H9 (cell line): ENCODE data around the gene USP40. TPM values are rescaled to one million over a fixed set of nuclear protein-coding genes. Genes with fewer than 3 reads are reported as not detected.

Experiments
- DNase-seq: peaks from one replicate; pipeline ENCODE4 v3.0.0-alpha.2; 2017
- H2AFZ ChIP-seq: one replicate; pipeline ENCODE4 v1.6.1; 2013; ENCODE audit warnings: mild to moderate bottlenecking, low read length, control low read depth, moderate library complexity
- H2AK5ac ChIP-seq: 2 replicates; pipeline ENCODE4 v1.6.1; 2013; ENCODE audit warnings: low read length, control low read depth, mixed read lengths; ENCODE audit not compliant: insufficient read length
- H2BK120ac ChIP-seq: one replicate; pipeline ENCODE4 v1.6.1; 2013; ENCODE audit warnings: low read depth, mild to moderate bottlenecking, low read length, control low read depth, inconsistent platforms; ENCODE audit not compliant: poor library complexity, severe bottlenecking
- H2BK12ac ChIP-seq: 2 replicates; pipeline ENCODE4 v1.6.1; 2013; ENCODE audit warnings: low read length, control low read depth, mixed read lengths, low read depth; ENCODE audit not compliant: insufficient read length
- H2BK15ac ChIP-seq: 2 replicates; pipeline ENCODE4 v1.6.1; 2013; ENCODE audit warnings: low read depth, low read length, control low read depth
- H2BK20ac ChIP-seq: one replicate; pipeline ENCODE4 v1.6.1; 2013; ENCODE audit warnings: low read depth, mild to moderate bottlenecking, low read length, control low read depth, inconsistent platforms; ENCODE audit not compliant: poor library complexity, severe bottlenecking
- H2BK5ac ChIP-seq: 2 replicates; pipeline ENCODE4 v1.6.1; 2013; ENCODE audit warnings: low read length, control low read depth, mixed read lengths; ENCODE audit not compliant: insufficient read length
- H3K14ac ChIP-seq: 2 replicates; pipeline ENCODE4 v1.6.1; 2013; ENCODE audit warnings: low read length, control low read depth; ENCODE audit not compliant: insufficient read depth
- H3K18ac ChIP-seq: 2 replicates; pipeline ENCODE4 v1.6.1; 2013; ENCODE audit warnings: low read depth, mild to moderate bottlenecking, mixed read lengths, low read length, control low read depth; ENCODE audit not compliant: insufficient read length
- H3K23ac ChIP-seq: 2 replicates; pipeline ENCODE4 v1.6.1; 2013; ENCODE audit warnings: low read length, control low read depth, mixed read lengths, low read depth; ENCODE audit not compliant: insufficient read length
- H3K23me2 ChIP-seq: 2 replicates; pipeline ENCODE4 v1.6.1; 2013; ENCODE audit warnings: low read depth, mild to moderate bottlenecking, mixed read lengths, low read length, control low read depth; ENCODE audit not compliant: insufficient read length, poor library complexity, severe bottlenecking
- H3K27ac ChIP-seq: 2 replicates; pipeline ENCODE4 v1.5.1; 2013; ENCODE audit warnings: low read length, control low read depth, mixed read lengths, low read depth; ENCODE audit not compliant: insufficient read length
- H3K27me3 ChIP-seq: 2 replicates; pipeline ENCODE4 v1.6.1; 2013; ENCODE audit warnings: low read length, control low read depth, inconsistent platforms; ENCODE audit not compliant: insufficient read depth
- H3K4ac ChIP-seq: 2 replicates; pipeline ENCODE4 v1.6.1; 2013; ENCODE audit warnings: low read depth, mild to moderate bottlenecking, control low read depth, inconsistent platforms, low read length, moderate library complexity
- H3K4me1 ChIP-seq: 2 replicates; pipeline ENCODE4 v1.6.1; 2013; ENCODE audit warnings: low read length, control low read depth, inconsistent platforms; ENCODE audit not compliant: insufficient read depth
- H3K4me2 ChIP-seq: 2 replicates; pipeline ENCODE4 v1.6.1; 2013; ENCODE audit warnings: low read length, control low read depth, mixed read lengths; ENCODE audit not compliant: insufficient read length, insufficient read depth
- H3K56ac ChIP-seq: 2 replicates; pipeline ENCODE4 v1.6.1; 2013; ENCODE audit warnings: low read depth, mild to moderate bottlenecking, mixed read lengths, low read length, control low read depth; ENCODE audit not compliant: insufficient read length
- H3K79me1 ChIP-seq: 2 replicates; pipeline ENCODE4 v1.6.1; 2013; ENCODE audit warnings: low read depth, mild to moderate bottlenecking, moderate library complexity, low read length, control low read depth, inconsistent platforms; ENCODE audit not compliant: insufficient read depth, poor library complexity, severe bottlenecking
- H3K79me2 ChIP-seq: 2 replicates; pipeline ENCODE4 v1.6.1; 2013; ENCODE audit warnings: low read length, control low read depth, inconsistent platforms; ENCODE audit not compliant: insufficient read depth
- H3K9ac ChIP-seq: 2 replicates; pipeline ENCODE4 v1.6.1; 2013; ENCODE audit warnings: low read length, control low read depth, mixed read lengths; ENCODE audit not compliant: insufficient read length; ENCODE audit errors: extremely low read depth
- H3K9me3 ChIP-seq: one replicate; pipeline ENCODE4 v1.6.1; 2013; ENCODE audit warnings: low read depth, low read length, inconsistent platforms; ENCODE audit not compliant: control insufficient read depth
- H3T11ph ChIP-seq: one replicate; pipeline ENCODE4 v1.6.1; 2013; ENCODE audit warnings: mild to moderate bottlenecking, low read length, control low read depth, inconsistent platforms
- H4K20me1 ChIP-seq: one replicate; pipeline ENCODE4 v1.6.1; 2013; ENCODE audit not compliant: control insufficient read depth, insufficient read length, insufficient read depth
- H4K5ac ChIP-seq: 2 replicates; pipeline ENCODE4 v1.6.1; 2013; ENCODE audit warnings: low read depth, mild to moderate bottlenecking, mixed read lengths, low read length, control low read depth; ENCODE audit not compliant: insufficient read length
- H4K8ac ChIP-seq: replicated peaks from 2 replicates; pipeline ENCODE4 v1.6.1; 2013; ENCODE audit warnings: low read length, control low read depth, mixed read lengths, low read depth; ENCODE audit not compliant: insufficient read length
- H4K91ac ChIP-seq: 2 replicates; pipeline ENCODE4 v1.6.1; 2013; ENCODE audit warnings: low read depth, mild to moderate bottlenecking, moderate library complexity, mixed read lengths, low read length, control low read depth; ENCODE audit not compliant: insufficient read length
- H3K27ac Mint-ChIP-seq, 3 experiments: 2 replicates in 2 of 3; 3 replicates in 1 of 3; pipeline ENCODE4 v1.8.0; 2020 to 2021; ENCODE audit warnings: mixed read lengths in 3 of 3, mild to moderate bottlenecking in 1 of 3, moderate library complexity in 1 of 3
- H3K27me3 Mint-ChIP-seq: 2 replicates; pipeline ENCODE4 v1.8.0; 2021; ENCODE audit warnings: low read depth, mild to moderate bottlenecking, moderate library complexity, mixed read lengths
- H3K36me3 Mint-ChIP-seq, 3 experiments: 2 replicates in 2 of 3; 3 replicates in 1 of 3; pipeline ENCODE4 v1.8.0; 2020 to 2021; ENCODE audit warnings: low read depth in 3 of 3, mixed read lengths in 3 of 3; ENCODE audit not compliant: insufficient read depth in 1 of 3
- H3K4me1 Mint-ChIP-seq, 2 experiments: 2 replicates each; pipeline ENCODE4 v1.8.0; 2020; ENCODE audit warnings: mixed read lengths in 2 of 2
- H3K4me3 Mint-ChIP-seq, 2 experiments: 2 replicates in 1 of 2; 3 replicates in 1 of 2; pipeline ENCODE4 v1.8.0; 2020 to 2021; ENCODE audit warnings: mild to moderate bottlenecking in 2 of 2, mixed read lengths in 2 of 2, moderate library complexity in 1 of 2
- H3K9me3 Mint-ChIP-seq, 2 experiments: 2 replicates in 1 of 2; 3 replicates in 1 of 2; pipeline ENCODE4 v1.8.0; 2020; ENCODE audit warnings: mild to moderate bottlenecking in 2 of 2, mixed read lengths in 2 of 2, moderate library complexity in 1 of 2
- WGBS: extraction: QIAGEN DNeasy Blood & Tissue Kit; methylation state at CpG from one replicate; pipeline ENCODE4 v1.1.7; 2013; ENCODE audit warnings: missing lambda C conversion rate, low lambda C conversion rate, mixed read lengths; ENCODE audit not compliant: insufficient read length; ENCODE audit errors: extremely low coverage; 5-methylcytosine and 5-hydroxymethylcytosine counted together
- total RNA-seq: library from RNA; stranded (reverse); gene quantifications from 2 replicates; pipeline ENCODE4 v1.2.1, GENCODE V29; 2021
- TF ChIP-seq, protein P1 (sequence below): fragments of 200-600 bp; sonication (generic); conservative IDR thresholded peaks from 3 replicates; pipeline ENCODE4 v1.8.0; 2021; ENCODE audit warnings: antibody characterized with exemption, mild to moderate bottlenecking

USP40 gene
- total RNA-seq, 1 experiment from 2014 or later: 7.5 TPM

DNA sequence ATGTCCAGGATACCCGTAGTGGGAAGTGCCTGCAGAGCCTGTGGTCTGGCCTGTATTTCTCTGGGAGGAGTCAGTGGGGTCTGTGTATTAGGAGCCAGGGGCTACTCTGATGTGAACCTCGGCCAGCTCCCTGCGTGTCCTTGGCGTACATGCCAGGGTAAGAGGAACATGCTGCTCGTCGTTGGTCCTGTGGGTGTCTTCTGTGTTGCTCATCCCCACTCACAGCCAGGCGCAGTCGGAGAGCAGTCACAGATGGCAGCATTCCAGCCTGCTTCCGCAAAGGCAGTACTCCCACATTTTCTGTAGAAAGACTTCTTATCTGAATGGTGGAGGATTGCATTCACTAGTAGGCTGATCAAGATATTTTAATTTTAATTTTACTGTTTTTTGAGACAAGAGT lies 127.4 kb downstream of the USP40 start:
- Histone ChIP-seq H4K20me1 (no peaks in the 10 kb centered on the region), H2AFZ (no peak overlapping the region), H3K79me1 (no peaks in the 10 kb centered on the region), H3K56ac (no peak overlapping the region), H2BK12ac (no peak overlapping the region), H3K79me2 (no peaks in the 10 kb centered on the region), H2BK20ac (no peak overlapping the region), H3K9ac (no peak overlapping the region), H3K4me2 (no peak overlapping the region), H4K91ac (no peak overlapping the region), H4K5ac (no peak overlapping the region), H2AK5ac (no peak overlapping the region), H3K23ac (no peak overlapping the region), H3T11ph (no peak overlapping the region), H2BK5ac (no peak overlapping the region), H3K27me3 (no peaks in the 10 kb centered on the region), H2BK15ac (no peak overlapping the region), H4K8ac (no peak overlapping the region), H2BK120ac (no peak overlapping the region), H3K9me3 (no peaks in the 10 kb centered on the region), H3K14ac (no peak overlapping the region), H3K4me1 (no peaks in the 10 kb centered on the region), H3K27ac (no peak overlapping the region), H3K4ac (no peak overlapping the region), H3K23me2 (no peaks in the 10 kb centered on the region), H3K18ac (no peak overlapping the region)
- no peaks in the 10 kb centered on the region; the same call in none of the 2 replicates for H3K27me3 Mint-ChIP-seq
- peak overlapping the region in 2 of 3 experiments; percentile 46 to 59; a peak in 3 of 7 replicates for H3K27ac Mint-ChIP-seq
- H3K4me1 Mint-ChIP-seq: no peaks in the 10 kb centered on the region
- TF ChIP-seq, protein P1, sequence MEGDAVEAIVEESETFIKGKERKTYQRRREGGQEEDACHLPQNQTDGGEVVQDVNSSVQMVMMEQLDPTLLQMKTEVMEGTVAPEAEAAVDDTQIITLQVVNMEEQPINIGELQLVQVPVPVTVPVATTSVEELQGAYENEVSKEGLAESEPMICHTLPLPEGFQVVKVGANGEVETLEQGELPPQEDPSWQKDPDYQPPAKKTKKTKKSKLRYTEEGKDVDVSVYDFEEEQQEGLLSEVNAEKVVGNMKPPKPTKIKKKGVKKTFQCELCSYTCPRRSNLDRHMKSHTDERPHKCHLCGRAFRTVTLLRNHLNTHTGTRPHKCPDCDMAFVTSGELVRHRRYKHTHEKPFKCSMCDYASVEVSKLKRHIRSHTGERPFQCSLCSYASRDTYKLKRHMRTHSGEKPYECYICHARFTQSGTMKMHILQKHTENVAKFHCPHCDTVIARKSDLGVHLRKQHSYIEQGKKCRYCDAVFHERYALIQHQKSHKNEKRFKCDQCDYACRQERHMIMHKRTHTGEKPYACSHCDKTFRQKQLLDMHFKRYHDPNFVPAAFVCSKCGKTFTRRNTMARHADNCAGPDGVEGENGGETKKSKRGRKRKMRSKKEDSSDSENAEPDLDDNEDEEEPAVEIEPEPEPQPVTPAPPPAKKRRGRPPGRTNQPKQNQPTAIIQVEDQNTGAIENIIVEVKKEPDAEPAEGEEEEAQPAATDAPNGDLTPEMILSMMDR: no peak
- no peak overlapping the region for H3K4me3 Mint-ChIP-seq
- no peaks in the 10 kb centered on the region for H3K9me3 Mint-ChIP-seq
- no CpG with 5 or more reads among the region's 9 CpGs for WGBS
- peaks cover 0 to 7% (median 4%) of the 10 kb centered on the region in 3 experiments; a peak in 3 of 7 replicates for H3K36me3 Mint-ChIP-seq
- no peak for DNase-seq
